HK-2 (cell line): Measurements from ENCODE around the gene PPOX.

Source experiments
- DNase-seq: peaks from one replicate; pipeline ENCODE4 v3.0.0-alpha.2; 2018; ENCODE audit not compliant: unreplicated experiment

PPOX gene

DNA sequence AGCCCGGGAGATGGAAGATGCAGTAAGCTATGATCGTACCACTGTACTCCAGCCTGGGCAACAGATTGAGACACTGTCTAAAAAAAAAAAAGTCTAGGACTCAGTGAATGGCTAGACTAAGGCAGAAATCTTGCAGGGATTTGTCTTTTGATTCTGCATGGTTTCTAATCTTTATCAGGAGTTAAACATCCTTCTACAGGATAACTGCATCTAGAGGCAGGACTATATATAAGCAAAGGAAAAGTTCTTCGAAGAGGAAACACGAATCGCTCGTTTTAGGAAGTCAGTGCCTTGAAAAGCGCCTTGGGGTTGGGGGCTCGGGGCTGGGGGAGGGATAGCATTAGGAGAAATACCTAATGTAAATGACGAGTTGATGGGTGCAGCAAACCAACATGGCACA, 13.1 kb upstream of the PPOX start:
- DNase-seq = no peak

- DNase-seq = peak; percentile 78
These were observed 12.4 kb upstream of the PPOX start, which contains the start of gene UFC1 for GRCh38 chr1:161153682-161154337. Gene UFC1 (plus strand): TSS chr1:161153978. CDS start chr1:161153998, 20 bp downstream.

DNA sequence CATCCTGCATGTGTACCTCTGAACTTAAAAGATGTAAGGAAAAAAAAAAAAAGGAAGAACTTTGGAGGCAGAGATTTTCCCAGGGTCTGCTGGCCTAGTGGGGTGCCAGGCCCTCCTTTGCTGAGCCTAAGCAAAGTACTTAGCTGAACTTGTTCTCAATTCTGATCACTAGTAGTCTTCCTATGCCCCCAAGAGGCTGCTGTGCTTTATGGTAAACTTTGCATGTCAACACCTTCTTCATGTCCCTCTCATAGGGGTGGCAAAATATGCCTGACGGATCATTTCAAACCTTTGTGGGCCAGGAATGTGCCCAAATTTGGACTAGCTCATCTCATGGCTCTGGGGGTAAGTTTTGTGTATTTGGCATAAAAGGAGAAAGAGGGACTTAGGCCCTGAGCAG, 8.4 kb upstream of the PPOX start:
- DNase-seq = no peak

GRCh38 chr1:161158316-161159010, 7.8 kb upstream of the PPOX start:
- no peak for DNase-seq

GRCh38 chr1:161159087-161159912, 6.9 kb upstream of the PPOX start, which contains the start of gene USP21:
Gene USP21 (plus strand): TSS chr1:161159500. CDS start chr1:161160641, 1,141 bp downstream.
- peak; percentile 91 for DNase-seq

- no peak for DNase-seq
These were observed 6.3 kb upstream of the PPOX start for GRCh38 chr1:161159913-161160243.

DNA sequence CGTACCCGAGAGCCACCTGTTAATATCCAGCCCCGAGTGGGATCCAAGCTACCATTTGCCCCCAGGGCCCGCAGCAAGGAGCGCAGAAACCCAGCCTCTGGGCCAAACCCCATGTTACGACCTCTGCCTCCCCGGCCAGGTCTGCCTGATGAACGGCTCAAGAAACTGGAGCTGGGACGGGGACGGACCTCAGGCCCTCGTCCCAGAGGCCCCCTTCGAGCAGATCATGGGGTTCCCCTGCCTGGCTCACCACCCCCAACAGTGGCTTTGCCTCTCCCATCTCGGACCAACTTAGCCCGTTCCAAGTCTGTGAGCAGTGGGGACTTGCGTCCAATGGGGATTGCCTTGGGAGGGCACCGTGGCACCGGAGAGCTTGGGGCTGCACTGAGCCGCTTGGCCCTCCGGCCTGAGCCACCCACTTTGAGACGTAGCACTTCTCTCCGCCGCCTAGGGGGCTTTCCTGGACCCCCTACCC, 5.5 kb upstream of the PPOX start:
- no peak for DNase-seq

DNA sequence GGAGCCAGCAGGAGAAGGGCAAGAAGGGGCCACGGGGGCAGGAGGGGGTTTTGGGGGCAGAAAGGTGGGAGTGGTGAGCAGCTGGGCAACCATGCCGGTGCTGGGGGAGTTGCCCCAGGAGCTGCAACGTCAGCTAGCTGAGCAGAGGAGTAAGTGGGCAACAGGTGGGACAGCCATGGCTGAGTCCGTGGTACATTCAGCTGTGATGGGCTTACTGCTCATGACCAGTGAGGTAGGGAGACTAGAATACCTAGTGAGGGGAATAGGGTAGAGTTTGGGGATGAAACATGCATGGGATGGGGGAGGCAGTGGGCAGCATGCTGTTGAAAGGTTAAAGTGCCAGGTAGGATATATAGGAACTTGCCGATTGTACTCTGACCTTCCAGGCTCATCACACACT, 4.6 kb upstream of the PPOX start:
- no peak for DNase-seq

DNA sequence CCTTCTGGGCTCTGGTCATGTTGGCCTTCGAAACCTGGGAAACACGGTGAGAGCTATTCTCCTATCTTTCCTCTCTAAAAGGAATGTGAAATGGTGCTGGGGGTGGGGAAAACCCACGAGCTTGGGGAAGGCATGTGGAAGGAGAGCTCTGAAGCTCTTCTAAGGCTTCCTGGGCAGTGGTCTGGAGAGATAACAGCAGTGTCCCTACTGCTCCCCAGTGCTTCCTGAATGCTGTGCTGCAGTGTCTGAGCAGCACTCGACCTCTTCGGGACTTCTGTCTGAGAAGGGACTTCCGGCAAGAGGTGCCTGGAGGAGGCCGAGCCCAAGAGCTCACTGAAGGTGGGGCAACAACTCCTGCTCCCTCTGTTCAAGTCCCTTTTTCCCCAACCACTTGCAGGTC, 4.2 kb upstream of the PPOX start:
- DNase-seq = no peak

GRCh38 chr1:161162806-161163205, 3.4 kb upstream of the PPOX start:
- DNase-seq = no peak

DNA sequence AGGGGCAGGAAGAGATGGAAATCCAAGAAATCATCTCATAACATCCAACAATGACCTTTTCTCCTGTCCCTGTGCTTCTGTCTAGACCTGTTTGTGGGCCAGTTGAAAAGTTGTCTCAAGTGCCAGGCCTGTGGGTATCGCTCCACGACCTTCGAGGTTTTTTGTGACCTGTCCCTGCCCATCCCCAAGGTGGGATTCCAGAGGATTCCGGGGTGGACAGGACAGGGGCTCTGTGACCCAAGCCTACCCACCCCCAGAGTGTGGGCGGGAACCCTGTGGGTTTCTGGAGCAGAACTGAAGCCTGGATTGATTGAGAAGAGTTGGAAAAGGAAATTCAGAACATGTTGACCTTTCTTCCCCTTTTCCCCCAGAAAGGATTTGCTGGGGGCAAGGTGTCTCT, 2.4 kb upstream of the PPOX start:
- no peak for DNase-seq

DNA sequence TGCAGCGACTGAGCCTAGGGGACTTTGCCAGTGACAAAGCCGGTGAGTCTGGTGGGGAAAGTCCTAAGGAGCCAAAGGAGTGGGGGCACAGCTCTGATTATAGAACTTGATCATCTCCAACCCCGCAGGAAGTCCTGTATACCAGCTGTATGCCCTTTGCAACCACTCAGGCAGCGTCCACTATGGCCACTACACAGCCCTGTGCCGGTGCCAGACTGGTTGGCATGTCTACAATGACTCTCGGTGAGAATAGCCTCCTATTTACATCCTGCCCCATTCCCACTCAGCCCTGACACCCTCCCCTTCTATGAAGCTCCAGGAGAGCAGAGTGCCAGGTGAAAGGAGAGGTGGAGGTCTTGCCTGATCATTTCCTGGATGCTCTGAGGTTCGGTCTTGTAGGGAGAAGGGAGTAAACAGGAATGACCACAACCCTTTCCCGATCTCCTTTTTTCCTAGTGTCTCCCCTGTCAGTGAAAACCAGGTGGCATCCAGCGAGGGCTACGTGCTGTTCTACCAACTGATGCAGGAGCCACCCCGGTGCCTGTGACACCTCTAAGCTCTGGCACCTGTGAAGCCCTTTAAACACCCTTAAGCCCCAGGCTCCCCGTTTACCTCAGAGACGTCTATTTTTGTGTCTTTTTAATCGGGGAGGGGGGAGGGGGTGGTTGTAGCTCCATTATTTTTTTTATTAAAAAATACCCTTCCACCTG, 1.2 kb upstream of the PPOX start:
- no peak for DNase-seq

DNA sequence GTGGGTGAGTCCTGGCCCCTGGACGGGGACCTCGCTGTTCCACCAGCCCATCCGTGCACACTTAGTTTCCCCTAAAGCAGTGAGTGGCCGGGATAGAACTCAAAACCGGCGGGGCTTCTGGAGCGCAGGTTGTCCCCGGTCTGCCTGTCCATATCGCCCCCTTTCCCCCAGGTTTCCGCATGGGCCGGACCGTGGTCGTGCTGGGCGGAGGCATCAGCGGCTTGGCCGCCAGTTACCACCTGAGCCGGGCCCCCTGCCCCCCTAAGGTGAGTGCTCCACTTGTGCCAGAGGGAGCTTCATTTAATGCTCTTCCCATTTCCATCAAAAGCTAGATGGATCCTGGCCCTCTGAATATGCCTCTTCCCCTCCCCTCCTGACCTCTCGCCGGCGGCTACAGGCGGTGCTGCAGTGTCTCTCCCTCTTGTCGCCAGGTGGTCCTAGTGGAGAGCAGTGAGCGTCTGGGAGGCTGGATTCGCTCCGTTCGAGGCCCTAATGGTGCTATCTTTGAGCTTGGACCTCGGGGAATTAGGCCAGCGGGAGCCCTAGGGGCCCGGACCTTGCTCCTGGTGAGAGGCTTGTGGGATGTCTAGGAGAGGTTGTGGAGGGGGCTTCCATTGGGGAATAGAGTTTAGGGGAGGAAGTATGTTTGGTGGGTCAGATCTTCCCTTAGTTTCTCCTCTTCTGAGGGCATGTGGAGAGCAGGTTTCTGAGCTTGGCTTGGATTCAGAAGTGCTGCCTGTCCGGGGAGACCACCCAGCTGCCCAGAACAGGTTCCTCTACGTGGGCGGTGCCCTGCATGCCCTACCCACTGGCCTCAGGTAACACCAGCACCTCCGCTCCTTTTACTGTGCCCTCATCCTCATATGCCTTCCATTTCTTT, 683 bp downstream of the PPOX start:
- peak; percentile 42 for DNase-seq

GRCh38 chr1:161168906-161169305, 2.7 kb downstream of the PPOX start:
- DNase-seq = no peak

- no peak for DNase-seq
These were observed 5.0 kb downstream of the PPOX start for GRCh38 chr1:161171191-161171590.

DNA sequence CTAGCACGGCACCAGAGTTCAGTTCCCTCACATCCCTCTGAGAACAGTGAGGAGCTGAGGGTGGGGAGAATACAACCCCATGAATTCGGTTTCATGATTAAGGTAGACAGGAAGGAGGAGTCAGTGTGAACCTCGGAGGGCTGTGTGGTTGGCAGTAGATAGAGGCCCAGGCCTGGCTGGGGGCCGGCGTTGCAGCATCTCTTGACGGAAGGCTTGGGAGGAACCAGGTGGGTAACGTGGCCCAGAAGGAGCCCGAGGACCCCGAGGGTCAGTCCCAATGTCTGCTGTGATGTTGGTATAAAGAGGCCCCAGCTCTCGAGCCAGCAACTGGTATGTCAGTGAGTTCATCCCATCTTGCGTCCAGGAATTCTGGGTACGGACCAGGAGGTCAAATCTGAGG, 5.5 kb downstream of the PPOX start:
- DNase-seq = no peak

GRCh38 chr1:161172349-161172748, 6.1 kb downstream of the PPOX start:
- DNase-seq = no peak

GRCh38 chr1:161172776-161173376, 6.7 kb downstream of the PPOX start:
- DNase-seq = no peak

DNA sequence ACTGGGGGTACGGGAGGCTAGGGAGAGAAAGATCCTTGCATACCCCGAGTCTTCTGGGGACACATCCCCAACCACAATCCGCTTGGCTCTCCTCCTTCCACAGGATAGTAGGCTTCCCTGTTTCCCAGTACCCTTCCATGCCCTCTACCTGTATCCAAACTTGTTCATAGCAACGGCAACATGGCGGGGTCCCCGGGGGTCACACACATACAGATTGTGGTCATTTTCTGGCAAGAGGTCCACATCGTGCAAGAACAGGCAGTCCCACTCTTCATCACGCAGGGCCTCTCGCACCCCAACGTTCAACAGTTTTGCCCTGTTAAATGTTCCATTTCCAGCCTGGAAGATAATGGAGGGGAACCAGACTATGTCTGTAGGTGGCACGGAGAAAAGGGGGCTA, 7.5 kb downstream of the PPOX start:
- no peak for DNase-seq

- DNase-seq = no peak
These were observed 8.7 kb downstream of the PPOX start for GRCh38 chr1:161174911-161175310.
